PC-3 (cell line): Measurements from ENCODE around the gene PELI2.

ENCODE experiments used
- EZH2 ChIP-seq: fragments of 300-600 bp; sonication (generic); IDR thresholded peaks from one replicate; pipeline ENCODE4 v1.6.1; 2017; ENCODE audit warnings: antibody characterized with exemption, mild to moderate bottlenecking, low read length; ENCODE audit not compliant: unreplicated experiment
- EZH2phosphoT487 ChIP-seq: fragments of 300-600 bp; sonication (generic); IDR thresholded peaks from 2 replicates; pipeline ENCODE4 v1.6.1; 2018; ENCODE audit warnings: mild to moderate bottlenecking, antibody characterized with exemption, low read length, borderline replicate concordance
- TF ChIP-seq, protein P1 (sequence below): fragments of 300-600 bp; sonication (generic); conservative IDR thresholded peaks from 2 replicates; pipeline ENCODE4 v1.5.1; 2017; ENCODE audit warnings: antibody characterized with exemption, low read depth, mild to moderate bottlenecking, low read length

DNA sequence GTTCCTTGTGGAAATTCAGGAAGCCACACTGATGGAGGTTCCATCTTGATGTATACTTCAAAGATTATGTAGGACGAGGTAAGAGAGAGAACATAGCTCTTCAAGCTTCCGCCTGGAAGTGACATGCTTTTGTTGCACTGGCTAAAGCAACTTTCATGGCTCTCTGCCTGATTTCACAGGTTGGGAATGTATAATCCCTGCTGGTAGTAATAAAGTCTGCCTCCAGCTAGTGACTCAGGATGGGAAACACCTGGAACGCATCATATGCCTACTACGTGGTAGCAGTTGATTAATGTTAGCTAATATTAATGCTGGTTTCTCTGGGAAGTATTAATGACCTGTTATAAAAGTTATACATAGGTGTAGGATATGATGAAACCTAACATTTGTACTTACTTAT is 71.1 kb downstream of the PELI2 start:
- TF ChIP-seq, protein P1, sequence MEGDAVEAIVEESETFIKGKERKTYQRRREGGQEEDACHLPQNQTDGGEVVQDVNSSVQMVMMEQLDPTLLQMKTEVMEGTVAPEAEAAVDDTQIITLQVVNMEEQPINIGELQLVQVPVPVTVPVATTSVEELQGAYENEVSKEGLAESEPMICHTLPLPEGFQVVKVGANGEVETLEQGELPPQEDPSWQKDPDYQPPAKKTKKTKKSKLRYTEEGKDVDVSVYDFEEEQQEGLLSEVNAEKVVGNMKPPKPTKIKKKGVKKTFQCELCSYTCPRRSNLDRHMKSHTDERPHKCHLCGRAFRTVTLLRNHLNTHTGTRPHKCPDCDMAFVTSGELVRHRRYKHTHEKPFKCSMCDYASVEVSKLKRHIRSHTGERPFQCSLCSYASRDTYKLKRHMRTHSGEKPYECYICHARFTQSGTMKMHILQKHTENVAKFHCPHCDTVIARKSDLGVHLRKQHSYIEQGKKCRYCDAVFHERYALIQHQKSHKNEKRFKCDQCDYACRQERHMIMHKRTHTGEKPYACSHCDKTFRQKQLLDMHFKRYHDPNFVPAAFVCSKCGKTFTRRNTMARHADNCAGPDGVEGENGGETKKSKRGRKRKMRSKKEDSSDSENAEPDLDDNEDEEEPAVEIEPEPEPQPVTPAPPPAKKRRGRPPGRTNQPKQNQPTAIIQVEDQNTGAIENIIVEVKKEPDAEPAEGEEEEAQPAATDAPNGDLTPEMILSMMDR: no peak
- TF ChIP-seq EZH2phosphoT487 (no peak), EZH2 (no peak)
